Measurements from ENCODE around the gene XRCC1.

GRCh38 chr19:43555185-43555770, 20.0 kb downstream of the XRCC1 start:
- TF ChIP-seq POLR2A (IDR thresholded peaks at IDR 0.05) (no peak), CTCF (IDR thresholded peaks at IDR 0.05) (peak; percentile 45 to 70 (median 56))

Measured in heart left ventricle (tissue), 13 donors.